Stimulated activated CD4-positive, alpha-beta T cell treated with anti-CD3 and anti-CD28 coated beads, Interleukin-4, amount 100 ng/mL, for 24 hours (primary cell): ENCODE measurements around the gene TFCP2.

ENCODE experiments used
- DNase-seq: peaks from one replicate; pipeline ENCODE4 v3.0.0-alpha.2; 2020

TFCP2 gene

GRCh38 chr12:51196547-51196946 lies 23.6 kb upstream of the TFCP2 start:
- DNase-seq, result no peak

- DNase-seq, result no peak
These were observed 22.9 kb upstream of the TFCP2 start for GRCh38 chr12:51195841-51196240.

GRCh38 chr12:51192284-51192671 lies 19.3 kb upstream of the TFCP2 start:
- DNase-seq, result no peak

DNA sequence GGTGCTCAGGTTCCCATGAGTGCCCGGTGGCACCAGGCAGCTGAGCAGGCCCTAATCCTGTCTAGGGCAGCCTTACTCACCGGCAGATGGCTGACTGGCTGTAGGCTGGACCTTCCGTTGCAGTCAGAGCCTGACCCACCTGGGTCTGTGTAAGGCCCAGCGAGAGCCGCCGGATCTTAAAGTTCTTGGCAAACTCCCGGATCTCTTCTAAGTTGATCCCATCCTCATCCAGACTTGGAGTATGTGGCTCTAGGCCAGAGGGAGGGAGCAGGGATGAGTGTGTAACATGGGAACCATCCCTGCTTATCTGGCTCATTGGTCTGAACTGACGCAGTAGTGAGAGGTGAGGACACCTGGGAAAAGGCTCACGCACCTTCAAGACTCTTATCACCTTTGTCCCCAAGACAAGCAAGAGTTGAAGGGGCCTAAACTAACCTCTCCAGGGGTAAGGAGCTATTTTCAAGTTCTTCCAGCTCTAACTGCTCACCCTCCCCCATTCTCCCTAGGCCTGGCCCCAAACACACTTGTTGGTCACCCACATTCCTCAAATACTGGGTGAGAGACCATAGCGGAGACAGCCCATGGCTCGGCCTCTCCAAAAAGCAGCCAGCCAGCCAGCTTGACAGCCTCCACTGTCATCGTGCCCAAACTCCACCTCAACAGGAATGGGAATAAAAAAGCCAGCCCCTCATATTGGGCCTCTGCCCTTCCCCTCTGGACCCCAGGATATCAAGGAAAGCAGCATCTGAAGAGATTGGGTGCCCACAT lies 18.8 kb upstream of the TFCP2 start:
- no peak for DNase-seq

- DNase-seq, result no peak
These were observed 17.9 kb upstream of the TFCP2 start for GRCh38 chr12:51190820-51191219.

GRCh38 chr12:51189790-51190355 lies 16.9 kb upstream of the TFCP2 start:
- DNase-seq, result no peak

DNA sequence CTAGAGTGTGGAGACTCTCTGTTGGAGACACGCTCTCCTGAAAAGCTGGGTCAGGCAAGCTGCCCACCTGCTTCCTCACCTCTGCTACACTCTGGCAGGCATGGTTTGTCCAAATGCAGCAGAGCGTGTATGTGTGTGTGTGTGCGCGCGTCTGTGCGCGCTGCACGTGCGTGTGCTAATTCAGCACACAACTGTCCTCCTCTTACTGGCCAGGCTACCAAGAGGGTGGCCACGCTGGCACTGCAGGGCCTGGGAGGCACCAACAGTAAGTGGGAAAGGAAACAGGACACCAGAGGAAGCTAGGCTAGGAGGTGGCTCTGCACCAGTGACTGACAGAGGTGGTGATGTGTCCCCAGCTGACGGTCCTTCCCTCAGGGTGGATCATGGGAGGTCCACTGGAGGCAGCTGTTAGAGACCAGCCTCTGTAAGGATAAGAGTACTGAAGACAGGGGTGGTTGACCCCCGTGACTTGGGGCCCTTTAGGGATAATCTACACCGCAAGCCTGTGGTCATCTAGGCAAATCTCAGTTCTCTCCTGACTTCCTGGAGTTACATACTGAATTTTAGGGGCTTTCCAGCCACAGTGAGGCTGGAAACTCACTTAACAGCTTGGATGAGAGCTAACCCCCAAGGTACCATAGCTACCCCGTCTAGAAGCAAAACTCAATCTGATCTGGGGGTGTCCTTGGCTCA lies 15.6 kb upstream of the TFCP2 start:
- DNase-seq, result no peak

- DNase-seq, result no peak
These were observed 14.5 kb upstream of the TFCP2 start for GRCh38 chr12:51187370-51187987.

GRCh38 chr12:51186465-51187085 lies 13.6 kb upstream of the TFCP2 start:
- DNase-seq, result no peak

DNA sequence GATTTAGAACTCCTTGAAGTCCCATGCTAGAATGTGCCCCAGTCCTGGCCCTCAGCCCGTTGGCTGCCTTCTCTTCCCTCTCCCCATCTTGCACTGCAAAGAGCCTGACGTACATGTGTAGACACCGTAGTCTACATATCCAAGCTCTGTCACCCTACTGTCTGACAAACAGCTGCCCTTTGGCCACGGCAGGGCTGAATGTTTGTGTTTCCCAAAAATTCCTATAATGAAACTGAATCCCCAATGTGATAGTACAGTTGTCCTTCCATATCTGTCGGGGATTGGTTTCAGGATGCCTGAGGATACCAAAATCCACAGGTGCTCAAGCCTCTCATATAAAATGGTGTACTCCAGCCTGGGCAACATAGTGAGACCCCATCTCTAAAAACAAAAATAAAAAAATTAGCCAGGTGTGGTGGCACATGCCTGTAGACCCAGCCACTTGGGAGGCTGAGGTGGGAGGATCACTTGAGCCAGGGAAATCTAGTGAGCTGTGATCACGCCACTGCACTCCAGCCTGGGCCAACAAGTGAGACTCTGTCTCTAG lies 12.3 kb upstream of the TFCP2 start:
- DNase-seq, result no peak

DNA sequence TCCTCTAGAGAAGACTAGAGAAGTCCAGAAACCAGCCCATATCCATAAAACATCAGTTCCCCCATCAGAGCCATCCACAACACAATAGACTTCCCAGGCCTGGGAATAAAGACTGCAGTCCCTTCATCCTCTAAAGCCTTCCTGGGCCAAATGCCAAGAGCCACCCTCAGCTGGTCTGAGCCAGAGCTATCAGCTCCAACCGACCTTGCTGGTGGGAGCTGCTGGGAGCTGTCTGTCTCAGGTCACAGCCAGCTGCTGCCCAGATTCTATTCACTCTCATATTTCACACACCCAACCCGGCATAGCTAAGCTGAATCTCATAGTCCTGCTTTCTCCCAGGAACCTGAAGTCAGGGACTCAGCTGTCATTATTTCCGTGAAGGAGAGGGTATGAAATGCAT lies 10.9 kb upstream of the TFCP2 start:
- no peak for DNase-seq

- no peak for DNase-seq
These were observed 10.4 kb upstream of the TFCP2 start for GRCh38 chr12:51183349-51183748.

- DNase-seq, result no peak
These were observed 8.6 kb upstream of the TFCP2 start for GRCh38 chr12:51181558-51181957.

GRCh38 chr12:51177897-51178296 lies 5.0 kb upstream of the TFCP2 start:
- DNase-seq, result no peak

- DNase-seq, result no peak
These were observed 1.6 kb upstream of the TFCP2 start for GRCh38 chr12:51174501-51174900.

DNA sequence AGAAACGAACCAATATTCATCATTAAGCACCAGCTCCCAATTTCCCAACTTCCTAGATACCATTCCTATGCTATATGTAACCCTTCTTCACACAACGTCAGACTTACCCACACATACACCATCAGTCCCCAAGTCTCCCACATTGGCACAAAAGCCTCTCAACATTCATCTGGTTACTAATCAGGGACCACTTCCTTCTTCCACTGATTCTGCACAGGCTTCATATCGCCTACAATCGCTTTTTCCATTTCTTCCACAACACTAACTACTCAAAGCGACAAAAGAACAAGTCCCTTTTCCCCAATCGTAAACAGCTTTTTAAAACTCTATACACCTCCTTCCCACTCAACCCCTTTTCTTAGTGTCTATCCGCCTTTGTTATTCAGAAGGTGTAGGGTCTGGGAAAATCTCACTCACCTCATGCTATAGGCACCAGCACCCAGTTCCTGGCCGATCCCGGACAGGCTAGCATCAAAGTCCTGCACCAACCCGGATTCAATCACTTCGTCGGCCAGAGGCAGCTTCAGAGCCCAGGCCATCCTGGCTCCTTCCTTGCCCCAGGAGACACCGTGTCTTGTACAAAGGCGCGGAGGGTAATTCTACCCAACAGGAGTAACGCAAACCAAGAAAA lies 936 bp downstream of the TFCP2 start:
- DNase-seq, result no peak

DNA sequence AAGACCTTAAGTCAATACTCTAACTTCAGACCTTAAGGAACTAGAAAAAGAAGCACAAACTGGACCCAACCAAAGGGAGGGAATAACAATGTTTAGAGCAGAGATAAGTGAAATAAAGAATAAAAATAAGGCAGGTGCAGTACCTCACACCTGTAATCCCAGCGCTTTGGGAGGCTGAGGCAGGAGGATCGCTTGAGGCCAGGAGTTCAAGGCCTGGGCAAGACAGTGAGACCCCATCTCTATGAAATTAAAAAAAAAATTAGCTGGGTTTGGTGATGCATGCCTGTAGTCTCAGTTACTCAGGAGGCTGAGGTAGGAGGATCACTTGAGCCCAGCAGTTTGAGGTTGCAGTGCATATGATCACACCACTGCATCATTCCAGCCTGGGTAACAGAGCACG lies 9.1 kb downstream of the TFCP2 start:
- DNase-seq, result no peak

- DNase-seq, result no peak
These were observed 10.7 kb downstream of the TFCP2 start for GRCh38 chr12:51162217-51162616.

DNA sequence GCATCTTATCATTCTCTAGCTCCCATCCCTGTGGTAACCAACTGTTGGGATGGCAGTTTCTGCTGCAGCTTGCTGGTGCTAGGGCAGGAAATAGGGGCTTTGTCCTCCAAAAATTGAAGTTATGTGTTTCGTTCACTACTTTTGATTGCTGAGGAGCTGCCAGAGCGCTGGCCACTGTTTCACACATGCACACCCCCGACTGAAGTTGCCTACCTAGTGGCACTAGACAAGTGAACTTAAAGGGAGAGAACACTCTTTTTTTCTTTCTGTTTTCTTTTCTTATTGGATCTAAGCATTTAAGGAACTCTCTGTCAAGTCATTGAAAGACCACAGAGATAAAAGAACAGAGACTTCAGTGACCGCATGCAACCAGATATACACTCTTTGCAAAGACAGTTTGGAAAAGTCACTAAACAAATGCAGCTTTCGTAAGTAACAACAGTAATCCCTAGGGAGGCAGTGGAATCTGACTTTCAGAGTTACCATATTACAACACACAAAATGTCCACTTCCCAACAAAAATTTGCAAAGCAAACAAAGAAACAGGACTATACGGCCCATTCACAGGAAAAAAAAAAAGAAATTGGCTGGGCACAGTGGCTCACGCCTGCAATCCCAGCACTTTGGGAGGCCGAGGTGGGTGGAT lies 12.0 kb downstream of the TFCP2 start:
- DNase-seq, result no peak

GRCh38 chr12:51156245-51156765 lies 16.6 kb downstream of the TFCP2 start:
- no peak for DNase-seq

GRCh38 chr12:51152953-51153352 lies 20.0 kb downstream of the TFCP2 start:
- no peak for DNase-seq

DNA sequence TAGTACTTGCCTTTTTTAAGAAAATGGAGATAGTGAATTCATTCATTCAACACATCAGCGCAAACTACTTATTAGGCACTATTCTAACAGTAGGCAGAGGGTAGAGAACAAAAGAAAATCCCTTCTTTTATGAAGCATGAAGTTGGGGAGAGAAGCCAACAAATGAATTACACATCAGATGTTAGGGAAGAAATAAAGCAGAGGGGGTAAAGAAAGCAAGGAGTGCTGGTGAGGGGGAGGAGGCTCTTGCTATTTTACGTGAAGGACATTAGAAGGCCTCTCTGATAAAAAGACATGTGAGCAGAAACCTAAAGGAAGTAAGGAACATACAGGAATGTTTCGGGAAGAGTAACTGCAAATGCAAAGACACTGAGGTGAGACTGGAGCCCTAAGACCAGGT lies 22.2 kb downstream of the TFCP2 start:
- DNase-seq, result no peak
